OCI-LY7 (cell line): Measurements from ENCODE around the gene ZSWIM3. TPM values are rescaled to one million over a fixed set of nuclear protein-coding genes. Genes with fewer than 3 reads are reported as not detected.

Source experiments
- BruUV-seq: library from RNA; stranded (reverse); fragments of 400-500 nt; replicated peaks from 2 replicates; lab custom pipeline; 2021; lab: Mats Ljungman, UMichigan
- CTCF ChIA-PET: fragments of 300-600 bp; sonication (Branson Sonifier 250); formaldehyde crosslinking; loops from one replicate; lab custom pipeline; 2022; ENCODE audit warnings: antibody characterized with exemption; ENCODE audit not compliant: unreplicated experiment; lab: Charles Lee
- POLR2A ChIA-PET: fragments of 300-600 bp; sonication (Branson Sonifier 250); formaldehyde crosslinking; loops from one replicate; lab custom pipeline; 2022; ENCODE audit warnings: antibody characterized with exemption; lab: Charles Lee
- DNase-seq: peaks from one replicate; pipeline ENCODE4 v3.0.0-alpha.2; 2015; ENCODE audit warnings: low spot score
- H2AFZ ChIP-seq: fragments of 200-600 bp; sonication (generic), shearing (Covaris generic); 2 replicates; pipeline ENCODE4 v1.6.1; 2014; ENCODE audit warnings: mild to moderate bottlenecking, antibody characterized with exemption, low read length, moderate library complexity
- H3K27ac ChIP-seq: fragments of 200-600 bp; sonication (generic); 2 replicates; pipeline ENCODE4 v1.5.1; 2014; ENCODE audit warnings: mixed run types, low read depth, mild to moderate bottlenecking, moderate library complexity, low read length, inconsistent platforms; ENCODE audit not compliant: poor library complexity, severe bottlenecking
- H3K36me3 ChIP-seq: fragments of 200-600 bp; sonication (generic); 2 replicates; pipeline ENCODE4 v1.6.1; 2014; ENCODE audit warnings: mild to moderate bottlenecking, antibody characterized with exemption, low read length, moderate library complexity, mixed read lengths; ENCODE audit not compliant: insufficient read depth
- H3K4me1 ChIP-seq: fragments of 200-600 bp; sonication (generic); 2 replicates; pipeline ENCODE4 v1.5.1; 2014; ENCODE audit warnings: mild to moderate bottlenecking, low read length; ENCODE audit not compliant: insufficient read depth, poor library complexity, severe bottlenecking
- H3K4me2 ChIP-seq: fragments of 200-600 bp; sonication (generic); 2 replicates; pipeline ENCODE4 v1.6.1; 2014; ENCODE audit warnings: mild to moderate bottlenecking, low read length
- H3K4me3 ChIP-seq: fragments of 200-600 bp; sonication (generic); 2 replicates; pipeline ENCODE4 v1.5.1; 2014; ENCODE audit warnings: mild to moderate bottlenecking, low read depth, low read length; ENCODE audit not compliant: poor library complexity, severe bottlenecking
- H3K79me2 ChIP-seq: fragments of 200-600 bp; sonication (generic); 2 replicates; pipeline ENCODE4 v1.6.1; 2016; ENCODE audit warnings: low read depth, mild to moderate bottlenecking, low read length, moderate library complexity, mixed read lengths; ENCODE audit not compliant: insufficient read depth
- H3K9me2 ChIP-seq: fragments of 200-600 bp; sonication (generic); 2 replicates; pipeline ENCODE4 v1.6.1; 2016; ENCODE audit warnings: mild to moderate bottlenecking, low read length, mixed read lengths; ENCODE audit not compliant: insufficient read depth
- H3K9me3 ChIP-seq: fragments of 200-600 bp; sonication (generic); 2 replicates; pipeline ENCODE4 v1.6.1; 2014; ENCODE audit warnings: mild to moderate bottlenecking, mixed run types, low read length, mixed read lengths
- H4K20me1 ChIP-seq: fragments of 200-600 bp; sonication (generic); 2 replicates; pipeline ENCODE4 v1.6.1; 2014; ENCODE audit warnings: mild to moderate bottlenecking, antibody characterized with exemption, low read length, moderate library complexity, mixed read lengths; ENCODE audit not compliant: insufficient read depth
- EZH2phosphoT487 ChIP-seq: fragments of 200-600 bp; sonication (generic); IDR thresholded peaks from 2 replicates; pipeline ENCODE4 v1.6.1; 2018; ENCODE audit warnings: low read depth, borderline replicate concordance, mild to moderate bottlenecking, mixed run types, antibody characterized with exemption, low read length, moderate library complexity, mixed read lengths
- intact Hi-C: fragments of 100-400 bp; cut with micrococcal nuclease; formaldehyde crosslinking; loops from one replicate; pipeline ENCODE4 v1.10.0; 2022; ENCODE audit not compliant: unreplicated experiment
- total RNA-seq, 2 experiments: library from RNA; depleted of rRNA in 1 of 2; stranded (reverse); fragments of >200 nt in 1 of 2; shearing (Covaris generic) in 1 of 2; gene quantifications; 2 replicates each; pipeline ENCODE4 v1.2.3, GENCODE V29; 2014 to 2022
- TF ChIP-seq, protein P1 (sequence below): fragments of 200-600 bp; sonication (generic); conservative IDR thresholded peaks from 2 replicates; pipeline ENCODE4 v1.5.1; 2014; ENCODE audit warnings: mild to moderate bottlenecking, antibody characterized with exemption, low read length, moderate library complexity, mixed read lengths

The ZSWIM3 gene
- total RNA-seq, 2 experiments from 2014 or later = 5.7 to 6.0 TPM

DNA sequence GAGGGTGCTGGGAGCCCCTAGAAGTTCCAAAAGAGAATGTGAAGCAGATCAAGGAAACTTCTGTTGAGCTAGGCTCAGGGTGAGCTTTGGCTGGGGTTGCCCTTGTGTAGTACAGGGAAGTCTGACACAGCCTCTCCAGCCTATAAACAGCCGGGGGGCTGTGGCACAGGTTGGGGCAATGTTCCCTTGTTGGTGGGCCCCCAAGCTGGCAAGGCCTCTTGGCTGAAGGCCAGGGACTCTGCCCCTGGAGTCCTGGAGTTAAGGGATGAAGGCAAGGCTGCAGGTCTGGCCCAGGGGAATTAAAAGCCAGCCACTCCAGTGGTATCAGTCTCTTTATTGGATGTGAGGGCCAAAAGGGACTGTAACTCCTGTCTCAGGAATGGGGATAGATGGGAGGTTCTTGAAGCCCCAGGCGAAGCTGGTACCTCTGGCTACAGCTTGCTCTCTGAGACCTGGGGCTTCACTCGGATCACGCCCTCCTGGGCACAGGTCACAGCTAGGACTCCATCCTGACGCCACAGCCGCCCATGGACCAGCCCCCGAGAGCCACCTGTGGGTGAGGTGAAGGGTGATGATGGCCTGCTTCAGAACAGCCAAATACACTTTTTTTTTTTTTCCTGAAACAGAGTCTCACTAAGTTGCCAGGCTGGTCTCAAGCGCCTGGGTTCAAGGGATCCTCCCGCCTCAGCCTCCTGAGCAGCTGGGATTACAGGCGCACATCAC lies 15.8 kb upstream of the ZSWIM3 start:
- H3K9me3 ChIP-seq = no peaks in the 10 kb centered on the region
- no TSS peak for BruUV-seq
- intact Hi-C loops = no loop called here
- H3K9me2 ChIP-seq = no peaks in the 10 kb centered on the region
- peaks cover 32% of the 10 kb centered on the region; the same call in 1 of the 2 replicates for H3K36me3 ChIP-seq
- POLR2A ChIA-PET = interaction anchor here (0.9 to 2.4 kb wide), 11 partner anchors 9 to 129 kb away, joined by 3 to 11 read pairs (median 5); partner anchors contain the start of genes ACOT8, SNX21, ZSWIM1 and ZSWIM3
- no peaks in the 10 kb centered on the region for H3K79me2 ChIP-seq
- TF ChIP-seq, protein P1, sequence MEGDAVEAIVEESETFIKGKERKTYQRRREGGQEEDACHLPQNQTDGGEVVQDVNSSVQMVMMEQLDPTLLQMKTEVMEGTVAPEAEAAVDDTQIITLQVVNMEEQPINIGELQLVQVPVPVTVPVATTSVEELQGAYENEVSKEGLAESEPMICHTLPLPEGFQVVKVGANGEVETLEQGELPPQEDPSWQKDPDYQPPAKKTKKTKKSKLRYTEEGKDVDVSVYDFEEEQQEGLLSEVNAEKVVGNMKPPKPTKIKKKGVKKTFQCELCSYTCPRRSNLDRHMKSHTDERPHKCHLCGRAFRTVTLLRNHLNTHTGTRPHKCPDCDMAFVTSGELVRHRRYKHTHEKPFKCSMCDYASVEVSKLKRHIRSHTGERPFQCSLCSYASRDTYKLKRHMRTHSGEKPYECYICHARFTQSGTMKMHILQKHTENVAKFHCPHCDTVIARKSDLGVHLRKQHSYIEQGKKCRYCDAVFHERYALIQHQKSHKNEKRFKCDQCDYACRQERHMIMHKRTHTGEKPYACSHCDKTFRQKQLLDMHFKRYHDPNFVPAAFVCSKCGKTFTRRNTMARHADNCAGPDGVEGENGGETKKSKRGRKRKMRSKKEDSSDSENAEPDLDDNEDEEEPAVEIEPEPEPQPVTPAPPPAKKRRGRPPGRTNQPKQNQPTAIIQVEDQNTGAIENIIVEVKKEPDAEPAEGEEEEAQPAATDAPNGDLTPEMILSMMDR = no peak
- TF ChIP-seq EZH2phosphoT487 = no peak
- H3K4me1 ChIP-seq = peaks cover 20% of the 10 kb centered on the region
- H3K4me2 ChIP-seq = peak overlapping the region; percentile 58
- peak overlapping the region; percentile 66 for H3K27ac ChIP-seq
- H2AFZ ChIP-seq = peak overlapping the region; percentile 13; the same call in 1 of the 2 replicates
- peak overlapping the region; percentile 12 for H3K4me3 ChIP-seq
- CTCF ChIA-PET = interaction anchor here (1.2 kb wide), 1 partner anchor 19 kb away, joined by 3 read pairs; no protein-coding TSS in a partner anchor
- no peaks in the 10 kb centered on the region for H4K20me1 ChIP-seq
- DNase-seq = no peak

DNA sequence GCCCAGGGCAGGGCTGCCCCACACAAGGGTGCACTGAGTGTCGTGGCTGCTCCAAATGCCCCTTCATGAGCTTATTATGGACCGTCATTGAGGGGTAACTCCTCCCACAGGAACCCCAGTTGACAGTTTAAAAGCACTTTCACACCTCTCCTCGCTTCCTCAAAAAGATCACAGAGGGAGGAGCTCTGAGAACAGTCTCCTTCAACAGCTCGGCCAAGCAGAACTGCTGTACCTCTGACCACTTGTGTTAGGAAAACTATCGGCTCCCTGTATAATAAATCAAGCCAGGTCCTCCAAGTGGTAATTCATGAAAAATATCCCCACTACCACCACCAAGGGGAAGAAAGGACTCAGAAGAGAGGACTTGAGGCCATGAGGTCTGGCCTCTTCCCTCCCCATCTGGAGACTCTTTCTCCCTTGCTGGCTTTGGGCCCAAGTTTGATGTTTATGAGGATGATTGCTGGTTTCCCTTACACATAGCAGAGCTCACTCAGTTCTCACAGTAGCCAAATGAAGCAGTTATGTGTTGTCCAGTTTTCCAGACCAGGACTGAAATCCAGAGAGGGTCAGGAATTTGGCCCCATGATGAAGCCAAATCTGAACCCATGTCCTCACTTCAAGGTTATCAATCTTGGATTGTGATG lies 15.1 kb upstream of the ZSWIM3 start:
- TF ChIP-seq, protein P1 = no peak
- TF ChIP-seq EZH2phosphoT487 = no peak
- ChIA-PET CTCF (interaction anchor here (0.7 to 1.2 kb wide), 2 partner anchors 20 to 128 kb away, joined by 3 to 4 read pairs; no protein-coding TSS in a partner anchor), POLR2A (interaction anchor here (0.6 to 2.4 kb wide), 12 partner anchors 10 to 166 kb away, joined by 3 to 11 read pairs (median 5); partner anchors contain the start of genes ACOT8, SNX21, ZSWIM1 and ZSWIM3)
- intact Hi-C loops = no loop called here
- peaks cover 20% of the 10 kb centered on the region for H3K4me1 ChIP-seq
- H3K27ac ChIP-seq = peak overlapping the region; percentile 66
- peaks cover 32% of the 10 kb centered on the region; the same call in 1 of the 2 replicates for H3K36me3 ChIP-seq
- H2AFZ ChIP-seq = peak overlapping the region; percentile 13; the same call in 1 of the 2 replicates
- H3K79me2 ChIP-seq = no peaks in the 10 kb centered on the region
- peak overlapping the region; percentile 58 for H3K4me2 ChIP-seq
- no peaks in the 10 kb centered on the region for H3K9me3 ChIP-seq
- no peaks in the 10 kb centered on the region for H4K20me1 ChIP-seq
- TSS peak; percentile 35 for BruUV-seq
- H3K4me3 ChIP-seq = peak overlapping the region; percentile 12
- DNase-seq = peak; percentile 84
- no peaks in the 10 kb centered on the region for H3K9me2 ChIP-seq
